GM18502 (cell line): ENCODE data around the gene HOXD9.

Experiments
- ATAC-seq: cut with Tn5 transposase; IDR thresholded peaks from one replicate; pipeline ENCODE4 v1.9.1; 2021; ENCODE audit warnings: mild to moderate bottlenecking; ENCODE audit not compliant: unreplicated experiment, poor library complexity

The HOXD9 gene

GRCh38 chr2:176150584-176151441 is 28.3 kb downstream of the HOXD9 start:
- no peak for ATAC-seq

GRCh38 chr2:176151442-176152287 is 29.1 kb downstream of the HOXD9 start, which contains the start of gene HOXD4:
TSS of gene HOXD4 (plus strand) at chr2:176151550. CDS start at chr2:176151634, 84 bp downstream.
- no peak for ATAC-seq

GRCh38 chr2:176152350-176153181 is 30.0 kb downstream of the HOXD9 start:
- no peak for ATAC-seq

GRCh38 chr2:176154576-176155252 is 32.2 kb downstream of the HOXD9 start:
- no peak for ATAC-seq

- no peak for ATAC-seq
Observed at GRCh38 chr2:176155356-176156044, 33.0 kb downstream of the HOXD9 start.

- no peak for ATAC-seq
Observed at GRCh38 chr2:176156301-176156806, 33.8 kb downstream of the HOXD9 start.

- no peak for ATAC-seq
Observed at GRCh38 chr2:176156807-176157498, 34.4 kb downstream of the HOXD9 start, which contains the start of gene HOXD3. TSS of gene HOXD3 (plus strand) at chr2:176157307. CDS start at chr2:176169115, 11,808 bp downstream.

GRCh38 chr2:176157499-176158185 is 35.1 kb downstream of the HOXD9 start:
- ATAC-seq, result no peak

- no peak for ATAC-seq
Observed at GRCh38 chr2:176158186-176158591, 35.7 kb downstream of the HOXD9 start.

- ATAC-seq, result no peak
Observed at GRCh38 chr2:176158855-176159662, 36.5 kb downstream of the HOXD9 start.

GRCh38 chr2:176159663-176160250 is 37.2 kb downstream of the HOXD9 start:
- ATAC-seq, result no peak

GRCh38 chr2:176160251-176160985 is 37.9 kb downstream of the HOXD9 start:
- ATAC-seq, result no peak

- ATAC-seq, result no peak
Observed at GRCh38 chr2:176160986-176161824, 38.7 kb downstream of the HOXD9 start.

GRCh38 chr2:176161825-176162626 is 39.5 kb downstream of the HOXD9 start:
- ATAC-seq, result no peak
